ENCODE data around the gene ANKRD22. TPM values are rescaled to one million over a fixed set of nuclear protein-coding genes. Genes with fewer than 3 reads are reported as not detected.
"Not testable (repeated sequence)": the region's sequence is repeated elsewhere in the genome, so short reads cannot be mapped to it uniquely, and the experiment has no call there.

ANKRD22 gene
- total RNA-seq, 3 donors from 2014 or later = 0.24 TPM; not detected in 2

DNA sequence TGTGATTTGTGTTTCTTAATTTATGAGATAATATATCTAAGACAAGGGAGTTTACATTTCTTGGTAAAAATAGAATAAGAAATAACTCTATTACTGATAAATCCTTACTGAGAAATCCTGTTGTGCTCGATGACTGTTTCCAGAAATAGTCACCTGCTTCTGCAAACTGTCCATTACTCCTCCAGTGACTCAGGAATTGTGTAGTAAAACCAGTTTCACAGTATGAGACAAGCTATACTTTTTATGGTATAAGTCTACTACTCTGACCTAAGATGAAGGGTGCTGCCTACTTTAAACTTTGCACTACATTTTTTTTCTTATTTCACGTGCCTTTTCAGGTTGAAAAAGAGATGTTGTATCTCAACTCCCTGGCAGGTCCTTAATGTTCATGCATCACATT, 6.8 kb upstream of the ANKRD22 start:
- Mint-ChIP-seq H3K4me3 (no peak overlapping the region), H3K4me1 (ENCODE audit: low read depth) (peaks cover 2% of the 10 kb centered on the region), H3K27me3 (ENCODE audit: low read depth) (no peaks in the 10 kb centered on the region), H3K9me3 (no peaks in the 10 kb centered on the region), H3K36me3 (ENCODE audit: insufficient read depth) (no peaks in the 10 kb centered on the region)
- peak; percentile 71 to 80 for ATAC-seq
- DNase-seq = no peak

DNA sequence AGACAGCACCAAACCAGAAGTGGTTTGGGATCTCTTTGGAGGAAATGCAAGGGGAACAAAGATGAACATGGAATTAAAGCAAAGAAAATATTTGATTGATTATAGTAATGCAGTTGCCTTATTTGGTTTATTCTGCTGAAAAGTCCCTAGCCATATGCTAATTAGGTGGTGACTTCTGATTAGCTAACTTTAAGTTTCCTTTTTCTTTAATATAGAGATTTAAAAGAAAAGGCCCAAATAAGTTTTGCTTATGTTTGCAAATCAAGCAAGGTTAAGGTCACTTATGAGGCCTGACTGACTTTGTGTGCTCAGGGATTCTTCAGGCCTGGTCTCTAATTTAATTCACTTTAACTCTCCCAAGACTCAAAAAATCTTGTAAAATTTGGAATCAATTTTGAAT, 6.2 kb upstream of the ANKRD22 start:
- ATAC-seq = no peak
- no peak for DNase-seq
- no peaks in the 10 kb centered on the region for H3K36me3 Mint-ChIP-seq (ENCODE audit: insufficient read depth)
- no peak overlapping the region for H3K4me3 Mint-ChIP-seq
- no peaks in the 10 kb centered on the region for H3K27me3 Mint-ChIP-seq (ENCODE audit: low read depth)
- peaks cover 4% of the 10 kb centered on the region for H3K4me1 Mint-ChIP-seq (ENCODE audit: low read depth)
- H3K9me3 Mint-ChIP-seq = no peaks in the 10 kb centered on the region

DNA sequence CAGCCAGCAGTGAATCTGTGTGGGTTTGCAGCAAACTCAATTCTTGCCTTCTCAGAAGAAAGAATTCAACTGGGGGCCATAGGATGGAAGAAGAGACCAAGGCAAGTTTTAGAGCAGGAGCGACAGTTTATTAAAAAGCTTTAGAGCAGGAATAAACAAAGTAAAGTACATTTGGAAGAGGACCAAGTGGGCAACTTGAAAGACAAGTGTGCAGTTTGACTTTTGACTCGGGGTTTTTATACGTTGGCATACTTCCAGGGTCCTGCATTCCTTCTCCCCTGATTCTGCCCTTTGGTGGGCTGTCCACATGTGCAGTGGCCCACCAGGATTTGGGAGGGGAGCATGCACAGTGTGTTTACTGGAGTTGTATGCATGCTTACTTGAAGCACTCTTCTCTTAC, 3.0 kb upstream of the ANKRD22 start:
- ATAC-seq (no peak), DNase-seq (no peak)
- no peaks in the 10 kb centered on the region for H3K36me3 Mint-ChIP-seq (ENCODE audit: insufficient read depth)
- no peaks in the 10 kb centered on the region for H3K27me3 Mint-ChIP-seq (ENCODE audit: low read depth)
- no peak overlapping the region for H3K4me3 Mint-ChIP-seq
- no peaks in the 10 kb centered on the region for H3K9me3 Mint-ChIP-seq
- peaks cover 4% of the 10 kb centered on the region for H3K4me1 Mint-ChIP-seq (ENCODE audit: low read depth)

DNA sequence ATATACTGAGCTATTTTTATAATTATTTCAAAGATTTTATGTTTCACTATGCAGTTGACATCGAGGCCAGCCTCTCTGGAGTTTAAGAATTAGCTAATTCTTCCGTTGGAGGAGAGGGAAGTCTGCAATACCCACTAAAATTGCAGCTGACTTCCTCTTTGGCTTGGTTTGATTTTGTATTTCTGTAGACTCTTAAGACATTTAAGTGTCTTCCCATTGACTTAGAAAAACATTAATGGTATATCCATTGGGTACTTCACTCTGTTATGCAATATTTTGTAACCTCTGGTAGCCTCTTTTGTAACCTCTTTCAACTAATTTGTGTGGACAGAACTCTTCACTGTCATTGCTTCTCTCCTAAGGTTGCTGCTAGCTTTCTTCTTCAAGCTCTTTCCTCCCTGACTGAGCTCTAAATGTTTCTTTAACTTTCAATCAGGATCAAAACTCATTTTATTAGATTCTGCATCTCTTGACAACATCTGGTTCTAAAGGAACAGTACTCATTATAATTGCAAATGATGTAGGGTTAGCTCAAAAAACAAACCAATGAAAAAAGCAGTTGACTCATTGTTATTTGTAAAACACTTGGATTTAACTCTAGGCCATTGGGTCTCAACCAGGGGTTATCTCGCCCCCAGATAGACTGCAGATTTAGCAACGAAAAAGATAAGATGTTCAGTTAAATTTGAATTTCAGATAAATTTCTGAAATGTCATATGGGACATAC, 1.7 kb upstream of the ANKRD22 start:
- no peak for DNase-seq
- no peak for ATAC-seq
- Mint-ChIP-seq H3K9me3 (no peaks in the 10 kb centered on the region), H3K36me3 (ENCODE audit: insufficient read depth) (no peaks in the 10 kb centered on the region), H3K27me3 (ENCODE audit: low read depth) (no peaks in the 10 kb centered on the region), H3K4me1 (ENCODE audit: low read depth) (peaks cover 10% of the 10 kb centered on the region), H3K4me3 (no peak overlapping the region)

DNA sequence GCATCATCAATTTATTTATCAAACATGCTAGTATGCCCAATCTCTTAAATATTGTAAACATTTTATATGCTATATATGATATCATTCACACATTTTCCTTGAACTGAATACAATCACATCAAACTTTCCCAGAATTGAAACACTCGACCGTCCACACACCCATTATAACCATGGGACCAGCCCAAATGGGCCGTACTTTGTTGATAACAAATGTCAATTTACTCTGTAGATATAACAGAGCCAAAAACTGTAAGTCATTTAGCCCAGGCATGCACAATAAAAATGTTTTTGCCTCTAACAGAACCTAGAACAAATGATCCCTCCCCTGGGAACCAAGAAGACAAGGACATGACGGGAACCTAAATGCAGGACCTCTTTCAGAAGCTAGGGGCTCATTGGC, 683 bp upstream of the ANKRD22 start:
- Mint-ChIP-seq H3K9me3 (no peaks in the 10 kb centered on the region), H3K36me3 (ENCODE audit: insufficient read depth) (no peaks in the 10 kb centered on the region), H3K4me1 (ENCODE audit: low read depth) (peaks cover 12% of the 10 kb centered on the region), H3K27me3 (ENCODE audit: low read depth) (no peaks in the 10 kb centered on the region), H3K4me3 (no peak overlapping the region)
- ATAC-seq (no peak), DNase-seq (no peak)

DNA sequence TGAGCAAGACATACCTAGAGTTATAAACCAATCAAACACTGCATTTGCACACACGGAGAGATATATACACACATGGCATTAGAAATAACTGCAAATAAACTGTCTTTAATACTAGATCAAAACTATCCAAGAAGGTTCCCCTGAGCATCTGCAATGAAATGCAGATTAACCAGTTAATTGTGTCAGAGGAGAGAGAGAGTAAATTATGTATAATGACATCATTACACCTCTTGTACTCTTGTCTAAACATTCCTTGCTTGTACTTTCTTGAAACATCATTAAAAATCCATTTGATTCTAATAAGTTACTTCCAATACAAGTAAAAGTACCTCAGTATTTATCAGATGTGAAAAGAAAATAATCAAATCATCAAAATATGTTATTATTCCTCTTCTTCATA, 932 bp downstream of the ANKRD22 start:
- Mint-ChIP-seq H3K27me3 (ENCODE audit: low read depth) (peaks cover 3% of the 10 kb centered on the region), H3K36me3 (ENCODE audit: insufficient read depth) (no peaks in the 10 kb centered on the region)

DNA sequence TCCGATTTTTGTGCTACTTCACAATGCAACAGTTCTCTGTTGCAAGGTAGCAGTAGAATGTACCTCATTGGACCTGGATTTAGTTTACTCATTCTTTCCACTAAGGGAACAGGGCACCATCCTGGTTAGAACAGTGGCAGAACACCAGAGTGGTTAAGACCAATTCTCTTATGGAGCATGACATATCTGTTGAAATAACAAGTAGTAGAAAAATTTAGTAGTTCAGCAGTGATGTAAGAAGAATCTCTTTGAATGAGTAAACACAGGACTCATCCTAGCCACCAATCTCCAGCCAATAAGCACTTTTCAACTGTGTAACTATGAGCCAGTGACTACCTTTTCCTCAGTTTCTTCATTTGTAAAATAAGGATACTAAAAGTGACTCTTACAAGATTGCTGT, 2.4 kb downstream of the ANKRD22 start:
- Mint-ChIP-seq H3K9me3 (no peaks in the 10 kb centered on the region), H3K4me3 (no peak overlapping the region), H3K27me3 (ENCODE audit: low read depth) (peaks cover 4% of the 10 kb centered on the region), H3K4me1 (ENCODE audit: low read depth) (peaks cover 12% of the 10 kb centered on the region), H3K36me3 (ENCODE audit: insufficient read depth) (no peaks in the 10 kb centered on the region)
- ATAC-seq (peak; percentile 54 to 65), DNase-seq (no peak)

More for the DNA sequence above, 932 bp downstream of the ANKRD22 start:
- ATAC-seq (no peak), DNase-seq (no peak)
- no peak overlapping the region for H3K4me3 Mint-ChIP-seq
- H3K9me3 Mint-ChIP-seq = no peaks in the 10 kb centered on the region
- H3K4me1 Mint-ChIP-seq (ENCODE audit: low read depth) = peaks cover 12% of the 10 kb centered on the region

DNA sequence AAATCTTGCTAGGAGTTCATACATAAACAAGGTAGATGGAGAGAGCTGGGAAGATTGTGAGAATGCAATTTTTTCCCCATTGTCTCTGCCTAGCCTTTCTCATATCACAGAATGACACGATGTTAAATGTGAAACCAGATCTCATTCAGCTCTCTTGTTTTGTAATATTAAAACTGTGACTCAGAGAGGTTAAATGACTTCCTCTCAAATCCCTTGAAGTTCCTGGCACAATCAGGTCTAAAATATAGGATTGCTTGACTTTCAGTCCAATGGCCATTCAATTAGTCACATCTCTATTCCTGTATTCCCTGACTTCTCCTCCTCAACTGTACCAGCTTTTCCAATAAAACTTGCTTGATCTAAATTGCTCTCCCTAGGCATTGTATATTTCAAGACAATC, 3.1 kb downstream of the ANKRD22 start:
- Mint-ChIP-seq H3K36me3 (ENCODE audit: insufficient read depth) (no peaks in the 10 kb centered on the region), H3K9me3 (no peaks in the 10 kb centered on the region), H3K4me3 (no peak overlapping the region), H3K27me3 (ENCODE audit: low read depth) (peaks cover 8% of the 10 kb centered on the region), H3K4me1 (ENCODE audit: low read depth) (peaks cover 12% of the 10 kb centered on the region)
- DNase-seq (no peak), ATAC-seq (peak; percentile 83 to 88)

DNA sequence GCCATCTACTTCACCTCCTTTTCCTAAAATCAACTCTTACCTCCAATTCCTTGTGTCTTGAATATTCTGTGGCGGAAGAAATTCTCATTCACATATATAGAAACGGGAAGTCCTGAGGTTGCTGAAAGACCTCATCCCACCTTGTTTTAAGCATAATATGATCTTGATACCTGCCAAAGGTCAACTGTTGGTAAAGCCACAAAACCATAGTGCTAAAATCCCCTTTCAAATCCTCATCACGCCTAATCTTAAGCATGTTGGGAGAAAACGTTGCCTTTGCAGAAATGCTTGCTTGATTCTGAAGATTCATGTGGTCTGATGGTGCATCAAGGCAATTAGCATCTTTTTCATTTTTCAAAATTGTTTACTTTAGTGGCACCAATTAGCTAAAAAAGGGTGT, 8.5 kb downstream of the ANKRD22 start:
- H3K4me3 Mint-ChIP-seq = no peak overlapping the region
- H3K36me3 Mint-ChIP-seq (ENCODE audit: insufficient read depth) = no peaks in the 10 kb centered on the region
- H3K9me3 Mint-ChIP-seq = no peaks in the 10 kb centered on the region
- H3K27me3 Mint-ChIP-seq (ENCODE audit: low read depth) = peaks cover 8% of the 10 kb centered on the region
- DNase-seq (no peak), ATAC-seq (no peak)
- peaks cover under 1% of the 10 kb centered on the region for H3K4me1 Mint-ChIP-seq (ENCODE audit: low read depth)

DNA sequence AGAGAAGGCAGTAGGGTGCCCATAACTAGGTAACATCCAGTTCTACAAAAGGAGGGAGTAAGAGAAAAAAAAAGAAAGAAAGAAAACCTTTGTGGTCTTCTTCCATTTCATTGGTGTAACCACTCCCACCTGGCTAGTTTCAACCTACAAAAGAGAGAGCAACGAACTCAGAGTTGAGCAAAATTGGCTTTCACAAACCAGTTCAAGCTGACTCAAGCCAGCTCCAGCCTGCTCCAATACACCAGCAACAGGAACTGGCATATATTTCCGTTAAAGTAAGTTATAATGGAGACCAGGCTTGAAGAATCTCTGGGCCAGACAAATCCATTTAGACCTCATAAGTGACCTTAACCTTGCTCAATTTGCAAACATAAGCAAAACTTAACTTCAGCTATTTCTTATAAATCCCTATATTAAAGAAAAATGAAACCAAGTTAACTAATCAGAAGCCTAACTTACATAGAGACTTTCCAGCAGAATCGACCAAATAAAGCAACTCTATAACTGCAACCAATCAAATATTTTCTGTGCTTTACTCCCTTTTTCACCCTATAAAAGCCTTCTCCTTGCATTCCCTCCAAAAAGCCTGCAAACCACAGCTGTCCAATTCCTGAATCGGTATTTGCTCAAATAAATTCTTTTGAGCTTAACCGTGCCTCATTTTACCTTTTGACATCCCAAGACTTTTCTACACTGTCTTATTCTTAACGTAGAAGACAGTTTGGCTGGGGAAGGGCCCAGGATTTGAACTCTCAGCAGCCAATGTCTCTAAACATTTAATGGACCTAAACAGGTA, 10.1 kb downstream of the ANKRD22 start:
- Mint-ChIP-seq H3K9me3 (no peaks in the 10 kb centered on the region), H3K4me3 (no peak overlapping the region), H3K36me3 (ENCODE audit: insufficient read depth) (no peaks in the 10 kb centered on the region), H3K27me3 (ENCODE audit: low read depth) (peaks cover 8% of the 10 kb centered on the region), H3K4me1 (ENCODE audit: low read depth) (no peaks in the 10 kb centered on the region)
- DNase-seq (no peak), ATAC-seq (no peak)

DNA sequence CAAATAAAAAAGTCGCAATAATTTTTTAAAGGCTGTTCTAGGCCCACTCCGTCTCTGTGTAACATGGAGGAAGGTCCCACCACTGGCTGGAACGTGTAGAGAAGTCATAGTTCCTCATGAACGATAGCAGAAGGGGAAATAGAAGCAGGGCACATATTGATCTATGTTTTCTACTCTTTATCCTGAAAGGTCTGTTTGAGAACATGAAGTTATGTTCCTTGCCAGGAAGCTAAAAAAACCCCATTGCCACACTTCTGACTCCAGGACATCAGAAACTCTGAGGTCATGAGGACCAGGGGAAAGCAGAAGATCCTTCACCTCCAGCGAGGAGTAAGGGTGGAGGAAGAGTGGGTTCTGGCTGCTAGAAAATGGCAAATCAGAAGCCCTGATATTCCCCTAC, 10.8 kb downstream of the ANKRD22 start:
- no peaks in the 10 kb centered on the region for H3K4me1 Mint-ChIP-seq (ENCODE audit: low read depth)
- DNase-seq = no peak
- no peaks in the 10 kb centered on the region for H3K9me3 Mint-ChIP-seq
- no peak overlapping the region for H3K4me3 Mint-ChIP-seq
- ATAC-seq = no peak
- H3K36me3 Mint-ChIP-seq (ENCODE audit: insufficient read depth) = no peaks in the 10 kb centered on the region
- H3K27me3 Mint-ChIP-seq (ENCODE audit: low read depth) = peaks cover 7% of the 10 kb centered on the region

DNA sequence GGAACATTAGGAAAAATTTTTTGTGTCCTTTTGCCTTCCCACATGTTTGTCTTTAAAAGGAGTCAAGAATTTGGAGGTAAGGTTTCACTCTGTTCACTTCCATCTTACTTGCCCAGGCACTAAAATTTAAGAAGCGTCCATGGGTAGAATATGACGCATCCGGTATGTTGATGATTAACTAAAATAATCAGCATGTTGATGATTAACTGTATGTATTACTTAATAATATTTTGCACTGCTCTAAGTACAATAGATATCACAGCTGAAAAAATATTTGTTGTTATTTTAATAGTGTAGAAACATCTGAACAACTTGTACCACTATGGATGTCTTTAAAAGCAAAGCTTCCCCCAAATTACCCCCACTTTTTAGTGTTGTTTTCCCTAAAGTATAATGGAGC, 11.5 kb downstream of the ANKRD22 start:
- Mint-ChIP-seq H3K36me3 (ENCODE audit: insufficient read depth) (no peaks in the 10 kb centered on the region), H3K27me3 (ENCODE audit: low read depth) (peaks cover 4% of the 10 kb centered on the region), H3K4me1 (ENCODE audit: low read depth) (no peaks in the 10 kb centered on the region), H3K4me3 (no peak overlapping the region), H3K9me3 (no peaks in the 10 kb centered on the region)
- ATAC-seq (no peak), DNase-seq (no peak)

DNA sequence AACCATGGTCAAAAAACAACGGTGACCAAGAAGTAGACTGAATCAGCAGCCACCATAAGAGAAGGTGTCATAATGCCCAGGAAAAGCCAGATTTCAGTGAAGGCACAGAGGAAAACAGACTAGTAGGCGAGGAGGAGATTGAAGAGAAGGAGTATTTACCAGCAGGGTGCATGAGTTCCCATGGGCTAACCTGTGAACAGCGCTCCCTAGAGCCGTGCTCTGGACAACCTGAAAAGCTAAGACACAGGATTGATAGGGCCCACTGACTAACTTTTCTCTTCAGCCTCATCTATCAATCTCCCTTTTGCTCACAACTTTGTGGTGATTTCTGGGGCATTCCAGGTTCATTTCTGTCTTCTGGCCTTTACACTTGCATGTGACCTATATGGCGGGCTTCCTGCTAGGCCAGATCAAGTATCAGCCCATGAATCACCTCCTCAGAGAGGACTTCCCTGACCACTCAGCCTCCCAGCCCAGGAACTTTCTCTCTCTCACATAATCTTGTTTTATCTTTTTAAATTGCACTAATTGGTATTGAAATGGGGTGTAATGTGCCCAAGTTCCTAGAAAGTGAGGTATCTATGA, 12.8 kb downstream of the ANKRD22 start:
- ATAC-seq (no peak), DNase-seq (no peak)
- no peaks in the 10 kb centered on the region for H3K36me3 Mint-ChIP-seq (ENCODE audit: insufficient read depth)
- peaks cover 2% of the 10 kb centered on the region for H3K27me3 Mint-ChIP-seq (ENCODE audit: low read depth)
- peaks cover 1% of the 10 kb centered on the region for H3K4me1 Mint-ChIP-seq (ENCODE audit: low read depth)
- H3K4me3 Mint-ChIP-seq = no peak overlapping the region
- no peaks in the 10 kb centered on the region for H3K9me3 Mint-ChIP-seq

DNA sequence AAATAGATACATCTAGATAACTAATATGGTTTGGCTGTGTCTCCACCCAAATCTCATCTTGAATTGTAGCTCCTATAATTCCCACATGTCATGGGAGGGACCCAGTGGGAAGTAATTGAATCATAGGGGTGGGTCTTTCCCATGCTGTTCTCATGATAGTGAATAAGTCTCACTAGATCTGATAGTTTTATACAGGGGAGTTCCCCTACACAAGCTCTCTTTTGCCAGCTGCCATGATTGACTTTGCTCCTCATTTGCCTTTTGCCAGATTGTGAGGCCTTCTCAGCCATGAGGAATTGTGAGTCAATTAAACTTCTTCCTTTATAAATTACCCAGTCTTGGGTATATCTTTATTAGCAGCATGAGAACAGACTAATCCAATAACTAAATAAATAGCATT, 14.0 kb downstream of the ANKRD22 start:
- not testable (repeated sequence) for H3K27me3 Mint-ChIP-seq (ENCODE audit: low read depth); DNase-seq; H3K36me3 Mint-ChIP-seq (ENCODE audit: insufficient read depth); ATAC-seq; H3K9me3 Mint-ChIP-seq; H3K4me3 Mint-ChIP-seq
- peaks cover 13% of the 10 kb centered on the region for H3K4me1 Mint-ChIP-seq (ENCODE audit: low read depth)

DNA sequence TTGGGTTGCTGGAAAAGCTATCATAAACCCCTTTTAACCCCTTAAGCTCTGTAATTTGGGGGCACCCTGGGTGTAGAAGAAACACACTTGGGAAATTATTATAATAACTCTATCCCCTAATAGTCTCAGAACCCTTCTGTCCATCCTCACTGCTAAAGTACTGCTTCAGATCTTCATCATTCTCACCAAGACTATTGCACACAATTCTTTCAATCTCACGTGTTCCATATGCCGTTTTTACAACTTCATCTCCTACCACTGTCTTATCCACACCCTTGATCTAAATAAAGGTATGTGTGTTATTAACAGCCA, 15.8 kb downstream of the ANKRD22 start:
- H3K4me1 Mint-ChIP-seq (ENCODE audit: low read depth) = peaks cover 24% of the 10 kb centered on the region
- no peak overlapping the region for H3K4me3 Mint-ChIP-seq
- ATAC-seq = no peak
- H3K27me3 Mint-ChIP-seq (ENCODE audit: low read depth) = no peaks in the 10 kb centered on the region
- no peaks in the 10 kb centered on the region for H3K9me3 Mint-ChIP-seq
- no peaks in the 10 kb centered on the region for H3K36me3 Mint-ChIP-seq (ENCODE audit: insufficient read depth)
- no peak for DNase-seq
